Measurements from ENCODE around the gene VSTM2B.

VSTM2B gene

DNA sequence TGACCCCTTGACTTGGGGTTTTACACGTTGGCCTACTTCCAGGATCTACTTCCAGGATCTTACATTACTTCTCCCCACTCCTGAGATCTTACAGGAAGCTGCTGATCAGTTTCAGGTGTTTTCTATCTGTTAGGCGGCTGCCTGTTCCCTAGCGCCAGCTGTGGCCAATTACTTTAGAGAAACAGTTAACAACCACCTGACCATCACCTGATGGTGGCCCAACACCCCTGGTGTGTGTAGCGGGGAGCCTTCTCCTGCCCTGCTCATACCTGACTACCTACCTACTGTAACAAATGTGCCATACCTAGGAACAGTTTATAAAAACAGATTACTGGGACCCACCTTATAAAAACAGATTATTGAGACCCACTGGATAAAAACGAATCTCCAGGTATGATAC lies 77.5 kb downstream of the VSTM2B start:
- H3K36me3 Mint-ChIP-seq (ENCODE audit: low read depth): no peaks in the 10 kb centered on the region
- peaks cover 53% of the 10 kb centered on the region for H3K4me1 Mint-ChIP-seq
- H3K27ac Mint-ChIP-seq: no peak overlapping the region
- no peak for TF ChIP-seq CTCF (IDR thresholded peaks at IDR 0.05)
- no peak for DNase-seq
- peaks cover 24% of the 10 kb centered on the region for H3K27me3 Mint-ChIP-seq (ENCODE audit: low read depth, poor library complexity)
- H3K4me3 Mint-ChIP-seq: no peak overlapping the region
- H3K9me3 Mint-ChIP-seq: no peaks in the 10 kb centered on the region

- TF ChIP-seq CTCF (IDR thresholded peaks at IDR 0.05): no peak
Measured at GRCh38 chr19:29605653-29606419, 80.0 kb downstream of the VSTM2B start, which contains the start of gene POP4. TSS of gene POP4 (plus strand) at chr19:29606283. CDS start at chr19:29606319, 36 bp downstream.

GRCh38 chr19:29606420-29606747 lies 80.6 kb downstream of the VSTM2B start:
- Mint-ChIP-seq H3K4me1 (peaks cover 43% of the 10 kb centered on the region), H3K27me3 (ENCODE audit: low read depth, poor library complexity) (peaks cover 4% of the 10 kb centered on the region), H3K9me3 (no peaks in the 10 kb centered on the region), H3K36me3 (ENCODE audit: low read depth) (peaks cover 1% of the 10 kb centered on the region), H3K4me3 (peak overlapping the region; percentile 100), H3K27ac (peak overlapping the region; percentile 99)
- DNase-seq: no peak
- no peak for TF ChIP-seq CTCF (IDR thresholded peaks at IDR 0.05)

More at GRCh38 chr19:29605653-29606419, 80.0 kb downstream of the VSTM2B start, which contains the start of gene POP4:
- no peaks in the 10 kb centered on the region for H3K9me3 Mint-ChIP-seq
- H3K36me3 Mint-ChIP-seq (ENCODE audit: low read depth): no peaks in the 10 kb centered on the region
- peak within 1 kb of the TSS; percentile 99 for H3K27ac Mint-ChIP-seq
- DNase-seq: peak; percentile 98
- peaks cover 9% of the 10 kb centered on the region for H3K27me3 Mint-ChIP-seq (ENCODE audit: low read depth, poor library complexity)
- peak within 1 kb of the TSS; percentile 100 for H3K4me3 Mint-ChIP-seq
- peaks cover 44% of the 10 kb centered on the region for H3K4me1 Mint-ChIP-seq

- Mint-ChIP-seq H3K4me1 (peaks cover 35% of the 10 kb centered on the region), H3K36me3 (ENCODE audit: low read depth) (peaks cover 20% of the 10 kb centered on the region), H3K9me3 (no peaks in the 10 kb centered on the region), H3K27ac (no peak overlapping the region), H3K4me3 (no peak overlapping the region), H3K27me3 (ENCODE audit: low read depth, poor library complexity) (peaks cover 2% of the 10 kb centered on the region)
- TF ChIP-seq CTCF (IDR thresholded peaks at IDR 0.05): no peak
- no peak for DNase-seq
Measured at GRCh38 chr19:29609636-29610035, 83.8 kb downstream of the VSTM2B start.

GRCh38 chr19:29610213-29610573 lies 84.4 kb downstream of the VSTM2B start:
- no peak overlapping the region for H3K4me3 Mint-ChIP-seq
- no peak for TF ChIP-seq CTCF (IDR thresholded peaks at IDR 0.05)
- peaks cover 25% of the 10 kb centered on the region for H3K36me3 Mint-ChIP-seq (ENCODE audit: low read depth)
- peaks cover 2% of the 10 kb centered on the region for H3K27me3 Mint-ChIP-seq (ENCODE audit: low read depth, poor library complexity)
- DNase-seq: no peak
- peak overlapping the region; percentile 89 for H3K27ac Mint-ChIP-seq
- no peaks in the 10 kb centered on the region for H3K9me3 Mint-ChIP-seq
- peaks cover 31% of the 10 kb centered on the region for H3K4me1 Mint-ChIP-seq
